ENCODE results near the gene SNHG17.
"Not testable (repeated sequence)": the region's sequence is repeated elsewhere in the genome, so short reads cannot be mapped to it uniquely, and the experiment has no call there.

Gene SNHG17

DNA sequence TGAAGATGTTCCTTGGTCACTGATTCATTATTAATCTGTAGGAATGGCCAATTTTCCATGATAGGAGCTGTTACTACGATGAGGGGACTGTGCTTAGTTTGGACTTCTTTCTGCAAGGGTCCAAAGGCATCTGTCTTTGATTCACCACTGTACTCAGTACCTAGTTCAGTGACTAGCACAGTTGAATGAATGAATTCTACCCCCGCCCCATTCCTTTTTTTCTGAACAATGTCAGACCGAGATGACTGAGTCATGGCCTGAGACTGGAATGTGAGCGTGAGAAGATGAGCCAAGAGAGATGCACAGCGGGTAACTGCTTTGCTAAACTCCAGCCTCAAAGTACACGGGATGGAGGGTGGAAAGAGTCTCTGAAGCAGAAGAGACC is 419 bp upstream of the SNHG17 start:
- no peak overlapping the region for H3K4me3 ChIP-seq (replicated peaks in 1 of 2; ENCODE audit: low read depth in 2 of 2, low read length in 2 of 2)
- TF ChIP-seq, protein P1, sequence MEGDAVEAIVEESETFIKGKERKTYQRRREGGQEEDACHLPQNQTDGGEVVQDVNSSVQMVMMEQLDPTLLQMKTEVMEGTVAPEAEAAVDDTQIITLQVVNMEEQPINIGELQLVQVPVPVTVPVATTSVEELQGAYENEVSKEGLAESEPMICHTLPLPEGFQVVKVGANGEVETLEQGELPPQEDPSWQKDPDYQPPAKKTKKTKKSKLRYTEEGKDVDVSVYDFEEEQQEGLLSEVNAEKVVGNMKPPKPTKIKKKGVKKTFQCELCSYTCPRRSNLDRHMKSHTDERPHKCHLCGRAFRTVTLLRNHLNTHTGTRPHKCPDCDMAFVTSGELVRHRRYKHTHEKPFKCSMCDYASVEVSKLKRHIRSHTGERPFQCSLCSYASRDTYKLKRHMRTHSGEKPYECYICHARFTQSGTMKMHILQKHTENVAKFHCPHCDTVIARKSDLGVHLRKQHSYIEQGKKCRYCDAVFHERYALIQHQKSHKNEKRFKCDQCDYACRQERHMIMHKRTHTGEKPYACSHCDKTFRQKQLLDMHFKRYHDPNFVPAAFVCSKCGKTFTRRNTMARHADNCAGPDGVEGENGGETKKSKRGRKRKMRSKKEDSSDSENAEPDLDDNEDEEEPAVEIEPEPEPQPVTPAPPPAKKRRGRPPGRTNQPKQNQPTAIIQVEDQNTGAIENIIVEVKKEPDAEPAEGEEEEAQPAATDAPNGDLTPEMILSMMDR (IDR thresholded peaks at IDR 0.05; ENCODE audit: low read depth, low read length), result no peak

DNA sequence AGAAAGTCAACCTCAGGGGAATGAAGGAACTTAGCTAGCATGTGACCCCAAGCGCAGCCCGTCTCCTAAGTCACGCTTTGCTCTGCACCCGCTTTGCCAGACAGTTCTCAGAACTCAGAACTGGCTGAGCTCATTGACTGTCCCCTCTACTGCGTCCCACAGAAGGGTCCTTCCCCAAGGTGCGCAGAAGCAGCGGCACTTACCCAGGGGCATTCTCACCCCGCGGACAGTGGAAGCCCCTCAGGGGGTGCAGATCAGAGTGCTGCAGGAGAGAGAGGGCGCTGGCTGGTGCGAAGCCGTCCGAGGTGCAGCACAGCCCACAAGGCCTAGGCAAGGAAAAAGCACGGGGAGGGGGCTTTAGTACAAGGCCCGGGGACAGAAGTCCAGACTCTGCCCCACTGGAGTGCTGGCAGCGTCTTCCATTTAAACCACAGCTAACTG is 807 bp downstream of the SNHG17 start:
- peak overlapping the region; percentile 76 to 92 for H3K4me3 ChIP-seq (replicated peaks in 1 of 2; ENCODE audit: low read depth in 2 of 2, low read length in 2 of 2)
- peak; percentile 36 to 38 for DNase-seq (ENCODE audit: low read depth in 2 of 2)
- TF ChIP-seq, protein P1 (IDR thresholded peaks at IDR 0.05; ENCODE audit: low read depth, low read length), result no peak

More for the DNA sequence above, 419 bp upstream of the SNHG17 start:
- DNase-seq (ENCODE audit: low read depth in 2 of 2), result peak; percentile 54 to 94

DNA sequence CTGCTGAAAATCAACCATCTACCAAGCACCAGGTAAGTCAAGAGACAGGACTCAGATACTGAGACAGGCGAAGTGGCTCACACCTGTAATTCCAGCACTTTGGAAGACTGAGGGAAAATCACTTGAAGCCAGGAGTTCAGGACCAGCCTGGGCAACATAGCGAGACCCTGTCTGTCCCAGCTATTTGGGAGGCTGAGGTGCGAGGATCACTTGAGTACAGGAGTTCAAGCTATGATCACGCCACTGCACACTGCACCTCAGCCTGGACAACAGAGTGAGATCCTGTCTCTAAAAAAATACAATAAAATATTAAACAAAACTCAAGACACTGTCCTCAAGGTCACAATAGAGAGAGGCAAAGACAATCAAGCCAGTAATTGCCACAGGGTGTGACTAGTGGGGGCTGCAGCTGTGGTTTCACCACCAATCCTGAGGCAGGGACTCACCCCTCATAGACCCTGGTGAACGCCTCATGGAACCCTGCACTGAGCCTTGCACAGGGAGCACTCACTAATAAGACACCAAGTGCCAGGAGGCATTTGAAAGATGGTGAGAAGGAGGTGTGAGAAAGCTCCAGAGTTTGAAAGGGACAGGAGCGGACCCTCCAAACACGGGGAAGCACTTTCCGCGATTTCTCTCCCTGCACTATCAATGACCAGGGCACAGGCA is 1.7 kb downstream of the SNHG17 start:
- TF ChIP-seq, protein P1 (IDR thresholded peaks at IDR 0.05; ENCODE audit: low read depth, low read length), result no peak
- peak overlapping the region; percentile 76 to 92 for H3K4me3 ChIP-seq (replicated peaks in 1 of 2; ENCODE audit: low read depth in 2 of 2, low read length in 2 of 2)
- no peak for DNase-seq (ENCODE audit: low read depth in 2 of 2)

DNA sequence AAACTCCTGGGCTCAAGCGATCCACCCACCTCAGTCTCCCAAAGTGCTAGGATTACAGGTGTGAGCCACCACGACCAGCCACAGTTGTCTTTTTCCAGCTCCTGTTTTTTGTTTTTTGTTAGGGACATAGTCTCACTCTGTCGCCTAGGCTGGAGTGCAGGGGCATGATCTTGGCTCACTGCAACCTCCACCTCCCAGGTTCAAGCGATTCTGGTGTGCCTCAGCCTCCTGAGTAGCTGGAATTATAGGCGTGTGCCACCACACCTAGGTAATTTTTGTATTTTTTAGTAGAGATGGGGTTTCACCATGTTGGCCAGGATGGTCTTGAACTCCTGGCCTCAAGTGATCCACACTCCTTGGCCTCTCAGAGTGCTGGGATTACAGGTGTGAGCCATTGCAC is 2.3 kb downstream of the SNHG17 start:
- not testable (repeated sequence) for H3K4me3 ChIP-seq (replicated peaks in 1 of 2; ENCODE audit: low read depth in 2 of 2, low read length in 2 of 2); DNase-seq (ENCODE audit: low read depth in 2 of 2)

DNA sequence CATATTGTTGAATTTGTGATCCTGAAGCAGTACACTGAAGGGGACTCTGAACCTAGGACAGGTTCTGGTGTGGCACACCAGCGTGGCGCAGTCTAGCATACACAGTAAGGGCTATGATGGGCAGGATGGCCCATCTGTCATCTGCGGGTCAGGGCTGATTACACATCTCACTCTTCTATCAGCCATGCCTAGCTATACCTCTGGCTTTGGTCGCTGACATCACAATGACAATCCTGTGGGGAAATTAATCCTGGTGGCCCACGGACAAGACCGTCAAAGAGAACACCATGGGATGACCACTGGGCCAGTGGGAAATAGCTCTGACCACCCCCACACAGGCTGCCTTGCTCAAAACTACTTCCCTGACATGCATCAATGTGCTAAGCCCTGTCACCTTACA is 2.8 kb downstream of the SNHG17 start:
- H3K4me3 ChIP-seq (replicated peaks in 1 of 2; ENCODE audit: low read depth in 2 of 2, low read length in 2 of 2), result no peak overlapping the region
- TF ChIP-seq, protein P1 (IDR thresholded peaks at IDR 0.05; ENCODE audit: low read depth, low read length), result no peak
- DNase-seq (ENCODE audit: low read depth in 2 of 2), result no peak

DNA sequence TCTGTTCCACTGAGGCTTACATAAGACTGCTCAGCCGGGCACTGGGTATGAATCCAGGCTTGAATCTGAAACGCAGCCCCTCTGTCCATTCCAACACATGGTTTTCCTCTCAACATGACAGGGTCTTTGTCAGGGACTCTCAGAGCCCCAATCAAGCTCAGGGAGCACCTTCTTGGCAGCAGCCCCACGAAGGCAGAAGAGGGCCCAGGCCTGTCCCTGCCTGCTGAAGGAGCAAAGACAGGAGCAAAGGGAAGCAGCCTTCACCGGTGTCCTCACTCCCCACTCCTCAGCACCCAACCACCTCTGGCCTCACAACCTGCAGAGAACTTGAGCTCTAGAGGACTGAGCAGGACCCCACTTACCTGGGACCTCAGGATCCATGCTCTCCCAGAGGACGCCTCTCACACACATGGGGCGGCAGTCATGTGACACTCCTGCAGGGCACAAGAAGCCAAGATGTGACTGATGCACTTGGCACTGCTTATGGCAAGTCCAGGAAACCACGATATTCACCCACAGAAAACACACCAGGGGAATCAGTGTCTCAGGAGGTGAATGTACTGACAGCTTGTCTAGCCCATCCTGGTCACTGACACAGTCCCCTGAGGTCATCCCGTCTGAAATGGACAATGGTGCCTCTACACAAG is 4.3 kb downstream of the SNHG17 start:
- DNase-seq (ENCODE audit: low read depth in 2 of 2), result no peak
- H3K4me3 ChIP-seq (replicated peaks in 1 of 2; ENCODE audit: low read depth in 2 of 2, low read length in 2 of 2), result no peak overlapping the region
- TF ChIP-seq, protein P1 (IDR thresholded peaks at IDR 0.05; ENCODE audit: low read depth, low read length), result no peak

DNA sequence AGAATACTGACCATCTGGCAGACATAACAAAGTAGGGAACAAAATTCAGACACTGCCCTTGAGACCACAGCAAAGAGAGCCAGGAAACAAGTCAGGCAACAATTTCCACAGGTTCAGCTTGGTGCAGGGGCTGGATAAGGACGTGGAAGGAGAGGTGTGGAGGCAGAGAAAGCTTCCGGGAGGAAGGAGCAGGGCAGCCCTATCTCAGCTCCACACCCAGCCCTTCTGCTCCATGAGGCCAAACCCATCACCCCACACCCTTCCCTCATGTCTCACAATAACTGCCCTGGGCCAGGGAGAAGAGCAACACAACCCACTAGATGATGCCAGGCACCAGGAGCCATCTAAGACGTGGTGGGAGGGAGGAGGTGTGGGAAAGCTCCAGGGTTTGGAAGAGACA is 5.8 kb downstream of the SNHG17 start:
- no peak for DNase-seq (ENCODE audit: low read depth in 2 of 2)
- TF ChIP-seq, protein P1 (IDR thresholded peaks at IDR 0.05; ENCODE audit: low read depth, low read length), result no peak
- no peak overlapping the region for H3K4me3 ChIP-seq (replicated peaks in 1 of 2; ENCODE audit: low read depth in 2 of 2, low read length in 2 of 2)
